NOMO-1 treated with DMSO at 0.1 percent for 48 hours (cell line): ENCODE measurements around the gene ALDOC.
A peak's percentile ranks its signal among the peaks of the same experiment; 100 is the strongest.
"Not testable (repeated sequence)": the region's sequence is repeated elsewhere in the genome, so short reads cannot be mapped to it uniquely, and the experiment has no call there.

Experiments used
- DNase-seq: peaks from one replicate; lab custom pipeline; 2025; ENCODE audit not compliant: unreplicated experiment; lab: John Stamatoyannopoulos, UW

Gene ALDOC

DNA sequence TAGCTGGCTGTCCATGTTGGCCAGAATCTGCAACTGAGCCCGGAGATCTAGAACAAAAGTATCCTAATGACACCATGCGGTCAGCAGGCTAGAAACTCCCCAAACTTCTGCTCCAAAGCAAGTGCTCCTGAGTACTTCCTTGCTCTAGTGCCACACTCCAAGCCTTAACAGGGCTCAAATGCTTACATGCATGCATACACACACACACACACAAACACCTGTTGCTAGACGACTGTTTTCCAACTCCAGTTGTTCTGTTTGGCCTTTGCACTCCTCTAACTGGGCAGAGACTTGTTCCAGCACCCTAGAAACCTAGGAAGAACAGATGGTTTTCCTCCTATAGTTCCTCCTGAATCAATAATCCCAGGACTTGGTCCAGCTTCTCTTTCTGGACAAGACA, 7.7 kb upstream of the ALDOC start:
- DNase-seq = no peak

GRCh38 chr17:28582513-28582912, 5.8 kb upstream of the ALDOC start:
- DNase-seq = no peak

DNA sequence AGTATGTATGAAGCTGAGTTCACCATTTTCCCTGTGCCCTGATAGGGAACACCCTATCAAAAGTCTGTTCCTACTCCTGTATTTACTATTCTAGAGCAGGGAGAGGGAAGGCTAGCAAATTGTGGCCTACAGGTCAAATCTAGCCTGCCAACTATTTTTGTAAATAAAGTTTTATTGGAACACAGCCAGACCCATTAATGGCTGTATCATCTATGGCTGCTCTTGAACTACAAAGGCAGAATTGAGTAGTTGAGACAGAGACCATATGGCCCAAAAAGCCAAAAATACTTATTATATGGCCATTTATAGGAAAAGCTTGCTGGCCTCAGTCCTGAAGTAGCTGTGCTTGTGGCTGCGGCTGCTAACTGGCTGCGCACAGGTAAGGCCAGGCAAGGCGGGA, 4.3 kb upstream of the ALDOC start:
- DNase-seq = no peak

- DNase-seq = no peak
These were observed 2.8 kb upstream of the ALDOC start for GRCh38 chr17:28579526-28579925.

DNA sequence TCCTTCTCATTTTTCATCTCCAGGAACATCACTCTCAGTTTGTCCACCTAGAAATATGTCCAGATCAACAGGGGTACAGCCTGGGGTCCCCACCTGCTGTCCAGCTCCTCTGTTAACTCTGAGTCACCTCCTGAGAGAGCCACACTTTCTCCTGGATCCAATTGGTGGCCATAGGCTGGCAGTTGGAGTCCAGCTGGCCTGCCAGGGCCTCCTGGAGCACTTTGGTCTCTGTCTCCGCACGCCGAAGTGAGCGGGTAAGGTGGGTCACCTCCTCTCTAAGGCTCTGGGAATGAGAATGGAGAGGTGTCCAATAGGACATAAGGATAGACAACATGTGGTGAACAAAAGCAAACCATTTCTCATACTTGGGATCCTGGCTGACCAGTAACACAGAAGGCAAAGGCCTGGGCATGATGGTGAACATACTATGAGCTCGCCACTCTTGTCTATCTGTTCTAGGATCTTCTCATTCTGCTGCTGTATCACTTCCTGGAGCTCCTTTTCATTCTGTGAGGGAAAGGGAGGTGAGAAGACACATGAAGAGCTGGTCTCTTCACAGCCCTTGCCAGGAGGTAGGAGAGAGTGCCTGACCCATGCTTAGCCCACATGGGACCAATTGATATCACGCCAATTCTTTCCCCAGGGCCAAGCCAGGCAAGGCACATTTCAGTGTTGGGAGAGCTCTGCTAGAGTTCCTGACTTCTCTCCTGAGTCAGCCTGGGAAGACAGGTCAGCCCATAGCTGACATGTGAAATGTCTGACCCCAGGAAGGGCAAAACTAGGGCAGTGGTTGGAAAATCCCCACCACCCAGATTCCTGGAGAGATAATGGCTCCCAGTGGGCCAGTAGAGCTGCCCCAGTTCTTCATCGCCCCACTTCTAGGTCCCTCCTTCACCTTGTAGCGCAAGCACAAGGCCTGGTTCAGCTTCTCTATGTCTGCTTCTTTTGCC, 1.8 kb upstream of the ALDOC start:
- DNase-seq = no peak

DNA sequence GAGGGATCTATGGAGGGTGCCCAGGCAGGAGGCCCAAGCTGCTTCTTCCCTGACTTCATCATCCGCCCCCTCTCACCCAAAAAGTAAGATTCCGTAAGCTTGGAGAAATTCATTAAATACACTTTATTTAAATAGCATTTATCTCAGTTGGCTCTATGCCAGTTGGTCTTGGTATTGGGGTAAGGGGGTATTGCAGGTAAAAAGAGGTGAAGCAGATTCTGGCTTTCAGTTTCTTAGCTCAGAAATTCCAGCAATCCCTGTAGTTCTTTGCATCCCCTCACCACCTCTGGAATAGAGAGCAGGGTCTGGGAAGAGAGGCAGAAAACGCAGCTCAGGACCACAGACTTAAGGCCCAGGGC, 750 bp upstream of the ALDOC start:
- DNase-seq = no peak

DNA sequence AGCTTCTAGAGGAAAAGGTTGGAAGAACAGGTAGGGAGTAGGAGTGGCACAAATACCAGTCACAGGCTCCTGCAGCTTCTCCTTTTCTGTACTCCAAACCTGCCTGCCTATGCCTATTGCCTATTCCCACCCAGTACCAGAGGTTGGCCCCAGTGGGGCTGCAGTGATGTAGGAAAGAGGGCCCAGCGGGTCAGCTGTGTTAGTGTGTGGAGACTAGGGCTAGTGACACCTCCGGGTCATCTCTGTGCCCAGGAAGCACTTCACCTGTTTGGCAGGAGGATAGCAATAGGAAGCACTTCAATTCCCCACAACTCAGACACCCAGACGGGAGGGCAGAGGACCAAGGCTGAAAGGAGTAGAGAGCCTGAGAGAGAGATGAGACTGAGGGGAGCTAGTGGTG, 679 bp downstream of the ALDOC start:
- not testable (repeated sequence) for DNase-seq

DNA sequence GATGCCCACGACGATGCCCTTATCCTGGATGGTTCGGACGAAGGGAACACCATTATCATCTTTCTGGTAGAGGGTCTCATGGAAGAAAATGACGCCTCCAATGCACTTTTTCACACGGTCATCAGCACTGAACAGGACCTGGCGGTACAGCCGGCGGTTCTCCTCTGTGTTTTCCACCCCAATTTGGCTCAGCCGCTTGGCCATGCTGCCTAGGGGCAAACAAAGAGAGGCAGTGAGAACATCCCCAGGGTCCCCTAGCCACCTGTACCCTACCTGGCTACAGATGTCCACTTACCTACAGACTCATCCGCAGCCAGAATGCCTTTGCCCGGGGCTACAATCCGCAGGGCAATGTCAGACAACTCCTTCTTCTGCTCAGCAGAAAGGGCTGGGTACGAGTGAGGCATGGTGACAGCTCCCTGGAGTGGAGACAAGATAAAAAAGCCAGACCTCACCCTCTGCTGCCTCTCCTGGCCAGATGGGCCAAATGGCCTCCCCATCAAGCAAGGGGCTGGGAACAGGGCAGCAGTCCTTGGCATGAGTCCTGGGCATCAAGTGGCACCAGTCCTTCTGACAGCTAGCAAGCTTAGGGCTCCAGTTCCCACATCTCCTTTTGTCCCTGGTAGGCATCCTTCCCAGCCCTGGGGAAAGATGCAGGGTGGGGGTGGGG, 1.4 kb downstream of the ALDOC start:
- no peak for DNase-seq

- no peak for DNase-seq
These were observed 2.2 kb downstream of the ALDOC start for GRCh38 chr17:28574526-28574925.

- DNase-seq = no peak
These were observed 2.7 kb downstream of the ALDOC start for GRCh38 chr17:28573966-28574480.

GRCh38 chr17:28573521-28573920, 3.2 kb downstream of the ALDOC start:
- DNase-seq = no peak

DNA sequence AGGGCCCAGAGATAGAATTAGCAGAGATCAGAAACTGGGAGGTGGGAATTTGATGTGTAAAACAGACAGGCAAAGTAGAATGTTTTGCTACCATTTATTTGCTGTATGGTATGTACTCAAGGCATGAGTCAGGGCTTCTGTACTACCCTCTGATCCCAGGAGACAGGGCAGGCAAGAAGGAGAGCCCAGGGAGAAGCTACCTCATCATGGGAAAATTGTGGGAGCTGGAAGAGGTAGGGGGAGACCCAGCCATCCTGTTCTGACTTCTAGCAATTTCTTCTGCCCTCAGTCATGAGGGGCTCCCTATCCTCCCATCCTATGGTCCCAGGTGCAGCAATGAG, 3.7 kb downstream of the ALDOC start:
- DNase-seq = no peak

DNA sequence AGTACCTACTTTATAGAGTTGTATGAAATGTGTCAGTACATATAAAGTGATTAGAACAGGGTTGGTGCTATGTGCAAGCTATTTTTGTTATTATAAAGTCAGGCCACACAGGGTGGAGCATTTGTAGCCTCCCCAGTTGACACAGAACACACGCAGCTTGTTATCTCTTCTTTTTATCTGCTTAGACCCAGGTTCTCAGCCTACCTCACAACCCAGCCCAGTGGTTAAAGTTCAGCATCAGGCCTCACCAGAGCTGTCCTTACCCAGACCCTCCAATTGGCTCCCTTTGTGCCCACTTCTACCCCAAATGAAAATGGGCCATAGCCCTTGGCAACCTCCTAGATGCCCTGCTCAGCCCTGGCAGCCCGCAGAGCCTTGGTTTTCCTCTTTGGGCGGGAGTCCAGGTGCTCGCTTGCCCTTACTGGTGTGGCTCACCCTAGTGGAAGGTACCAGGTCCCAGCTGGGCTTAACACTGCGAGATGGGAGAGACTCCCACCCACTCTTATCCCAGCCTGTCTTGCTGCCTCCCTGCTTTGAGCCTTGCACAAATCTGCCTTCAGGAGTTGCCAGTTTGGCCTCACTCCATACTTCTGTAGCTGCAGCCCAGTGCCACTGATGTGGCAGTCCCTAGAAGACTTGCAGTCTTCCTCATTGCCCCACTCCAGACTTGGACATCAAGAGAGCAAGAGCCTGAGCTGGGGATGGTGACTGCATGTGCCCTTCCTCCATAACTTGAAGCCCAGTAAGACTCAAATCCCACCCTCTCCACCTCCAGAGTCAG, 4.2 kb downstream of the ALDOC start:
- DNase-seq = no peak

- DNase-seq = peak; percentile 95
These were observed 5.2 kb downstream of the ALDOC start, which contains the start of gene PIGS for GRCh38 chr17:28571361-28572122. TSS of gene PIGS (minus strand) at chr17:28571524. CDS start at chr17:28571496, 28 bp downstream.

DNA sequence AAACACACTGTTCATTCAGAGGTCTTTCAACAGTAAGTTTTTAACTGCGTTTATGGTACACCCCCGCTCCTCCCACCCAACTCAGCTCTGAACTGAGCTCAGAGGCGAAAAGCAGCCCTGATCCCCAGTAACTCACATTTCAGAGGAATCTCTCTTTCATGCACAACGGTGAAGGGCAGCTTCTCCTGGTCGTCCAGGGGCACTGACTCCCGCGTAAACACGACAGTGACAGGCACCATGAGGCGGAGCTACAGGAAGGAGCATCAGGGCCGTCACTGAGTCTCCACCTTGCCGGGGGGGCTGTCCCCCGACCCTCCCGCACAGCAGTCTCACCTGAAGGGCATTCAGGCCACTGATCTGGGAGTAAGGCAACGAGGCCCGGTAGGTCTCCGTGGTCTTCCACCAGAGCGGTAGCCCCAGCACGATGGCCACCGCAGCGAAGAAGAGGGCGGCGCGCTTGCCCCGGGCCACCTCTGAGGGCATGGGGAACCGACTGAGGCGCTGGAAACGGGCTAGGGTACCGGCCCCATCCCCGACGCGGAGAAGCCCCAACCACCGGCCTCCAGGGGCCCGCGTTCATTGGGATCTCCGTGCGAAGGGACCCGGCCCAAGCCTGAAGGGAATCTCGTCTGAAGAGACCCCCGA, 5.9 kb downstream of the ALDOC start:
- peak; percentile 5 for DNase-seq

DNA sequence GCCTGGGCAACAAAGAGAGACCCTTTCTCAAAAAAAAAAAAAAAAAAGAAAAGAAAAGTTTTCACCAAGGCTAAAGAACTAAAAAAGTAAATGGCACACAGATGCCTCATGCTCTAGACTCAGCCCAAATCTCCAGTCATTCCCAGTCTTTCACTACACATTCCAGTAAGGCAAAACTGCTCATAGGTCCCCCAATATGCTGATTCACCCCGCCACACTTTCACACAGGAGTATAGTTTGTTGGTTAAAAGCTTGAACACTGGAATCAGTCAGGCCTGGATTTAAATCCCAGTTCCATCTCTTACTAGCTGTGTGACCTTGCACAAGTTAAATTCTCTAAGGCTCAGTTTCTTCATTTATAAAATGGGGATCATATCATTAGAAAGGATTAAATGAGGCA, 7.2 kb downstream of the ALDOC start:
- no peak for DNase-seq

DNA sequence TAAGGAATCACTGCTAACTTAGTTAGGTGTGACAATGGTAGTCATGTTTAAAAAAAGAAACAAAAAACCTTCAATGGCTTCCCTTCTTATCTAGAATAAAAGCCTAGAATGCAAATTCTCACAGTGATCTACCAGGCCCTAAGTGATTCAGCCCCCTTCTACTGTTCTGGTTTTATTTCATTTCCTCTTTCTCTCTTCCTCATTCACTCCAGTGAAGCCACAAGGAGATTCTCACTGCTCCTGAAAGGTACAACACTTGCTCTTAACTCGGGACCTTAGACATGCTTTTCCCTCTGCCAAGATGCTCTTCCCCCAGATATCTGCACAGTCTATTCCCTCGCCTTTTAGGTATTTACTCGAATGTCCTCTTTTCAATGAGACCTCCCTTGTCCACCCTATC, 9.1 kb downstream of the ALDOC start:
- peak; percentile 88 for DNase-seq

DNA sequence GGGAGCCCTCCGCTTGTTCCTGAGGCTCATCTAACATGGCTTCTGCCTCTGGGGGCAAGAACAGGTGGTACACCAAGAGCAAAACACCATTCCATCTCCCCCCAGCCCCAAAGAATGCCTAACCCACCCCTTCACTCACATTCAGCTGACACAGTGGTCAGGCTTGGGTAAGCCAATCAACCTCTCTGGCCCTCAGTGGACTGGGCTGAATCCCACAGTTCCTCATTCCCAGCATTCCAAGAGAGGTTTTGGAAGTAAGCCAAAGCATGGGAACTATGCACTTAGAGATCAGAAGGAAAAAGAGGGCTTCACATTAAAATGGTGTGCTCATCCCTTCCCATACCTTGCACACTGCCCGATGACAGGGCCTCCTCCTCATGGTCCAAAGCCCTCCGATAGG, 13.2 kb downstream of the ALDOC start:
- no peak for DNase-seq

- no peak for DNase-seq
These were observed 21.7 kb downstream of the ALDOC start for GRCh38 chr17:28555022-28555421.

GRCh38 chr17:28554565-28554964, 22.1 kb downstream of the ALDOC start:
- no peak for DNase-seq
